GM23338 (cell line): ENCODE data around the gene TLNRD1. TPM values are rescaled to one million over a fixed set of nuclear protein-coding genes. Genes with fewer than 3 reads are reported as not detected.

Source experiments
- ATAC-seq: fragments of 200-7000 bp; cut with Tn5 transposase; 3 replicates; pipeline ENCODE4 v1.9.1; 2020
- DNase-seq: peaks from one replicate; pipeline ENCODE4 v3.0.0-alpha.2; 2015; ENCODE audit warnings: low spot score
- H2AFZ ChIP-seq: fragments of 200-600 bp; sonication (generic); 2 replicates; pipeline ENCODE4 v1.8.0; 2016; ENCODE audit warnings: antibody characterized with exemption, mild to moderate bottlenecking, moderate library complexity
- H3F3A ChIP-seq: fragments of 200-600 bp; sonication (generic); replicated peaks from 2 replicates; pipeline ENCODE4 v1.8.0; 2017; ENCODE audit warnings: antibody characterized with exemption, mixed run types, low read depth
- H3K27ac ChIP-seq: fragments of 200-600 bp; sonication (generic); 2 replicates; pipeline ENCODE4 v1.6.1; 2016; ENCODE audit warnings: low read depth
- H3K27me3 ChIP-seq: fragments of 200-600 bp; sonication (generic); 2 replicates; pipeline ENCODE4 v1.8.0; 2016; ENCODE audit warnings: mild to moderate bottlenecking, mixed run types, moderate library complexity; ENCODE audit not compliant: insufficient read depth
- H3K36me3 ChIP-seq: fragments of 200-600 bp; sonication (generic); 2 replicates; pipeline ENCODE4 v1.8.0; 2016; ENCODE audit warnings: mild to moderate bottlenecking; ENCODE audit not compliant: insufficient read depth
- H3K4me1 ChIP-seq: fragments of 200-600 bp; sonication (generic); 2 replicates; pipeline ENCODE4 v1.8.0; 2016; ENCODE audit warnings: mild to moderate bottlenecking, moderate library complexity; ENCODE audit not compliant: insufficient read depth
- H3K4me2 ChIP-seq: fragments of 200-600 bp; sonication (generic); 2 replicates; pipeline ENCODE4 v1.7.1; 2017; ENCODE audit warnings: mixed run types
- H3K4me3 ChIP-seq: fragments of 200-600 bp; sonication (generic); 2 replicates; pipeline ENCODE4 v1.6.1; 2016; ENCODE audit warnings: mixed run types
- H3K79me2 ChIP-seq: fragments of 200-600 bp; sonication (generic); replicated peaks from 2 replicates; pipeline ENCODE4 v1.8.0; 2017; ENCODE audit warnings: mild to moderate bottlenecking; ENCODE audit not compliant: insufficient read depth
- H3K9me2 ChIP-seq: fragments of 200-600 bp; sonication (generic); 2 replicates; pipeline ENCODE4 v1.8.0; 2017; ENCODE audit not compliant: insufficient read depth
- H4K20me1 ChIP-seq: fragments of 200-600 bp; sonication (generic); replicated peaks from 2 replicates; pipeline ENCODE4 v1.8.0; 2017; ENCODE audit warnings: mild to moderate bottlenecking; ENCODE audit not compliant: insufficient read depth
- H3K27ac Mint-ChIP-seq: 2 replicates; pipeline ENCODE4 v1.8.0; 2020; ENCODE audit warnings: inconsistent platforms, mild to moderate bottlenecking, moderate library complexity, mixed read lengths
- H3K27me3 Mint-ChIP-seq: 3 replicates; pipeline ENCODE4 v1.8.0; 2022; ENCODE audit warnings: low read depth, mild to moderate bottlenecking, moderate library complexity, mixed read lengths, inconsistent platforms; ENCODE audit not compliant: insufficient read depth, poor library complexity
- H3K36me3 Mint-ChIP-seq: 3 replicates; pipeline ENCODE4 v1.8.0; 2021; ENCODE audit warnings: low read depth, mild to moderate bottlenecking, inconsistent platforms, moderate library complexity, mixed read lengths
- H3K4me1 Mint-ChIP-seq: 3 replicates; pipeline ENCODE4 v1.8.0; 2020; ENCODE audit warnings: mild to moderate bottlenecking, inconsistent platforms, mixed read lengths
- H3K4me3 Mint-ChIP-seq: 3 replicates; pipeline ENCODE4 v1.8.0; 2021; ENCODE audit warnings: moderate library complexity, mild to moderate bottlenecking, inconsistent platforms, mixed read lengths
- H3K9me3 Mint-ChIP-seq: 3 replicates; pipeline ENCODE4 v1.8.0; 2020; ENCODE audit warnings: moderate library complexity, mild to moderate bottlenecking, inconsistent platforms, mixed read lengths
- CREB1 ChIP-seq: fragments of 250-450 bp; sonication (Bioruptor Pico); IDR thresholded peaks from 2 replicates; pipeline ENCODE4 v1.5.0; 2020; ENCODE audit warnings: low read depth, mild to moderate bottlenecking, moderate library complexity
- EZH2 ChIP-seq: fragments of 200-600 bp; sonication (generic); IDR thresholded peaks from one replicate; pipeline ENCODE4 v1.8.0; 2017; ENCODE audit warnings: antibody characterized with exemption, mild to moderate bottlenecking, low read depth; ENCODE audit not compliant: unreplicated experiment
- EZH2phosphoT487 ChIP-seq: fragments of 200-600 bp; sonication (generic); IDR thresholded peaks from one replicate; pipeline ENCODE4 v1.8.1; 2018; ENCODE audit warnings: antibody characterized with exemption; ENCODE audit not compliant: unreplicated experiment
- JUNB ChIP-seq: IDR thresholded peaks from one replicate; pipeline ENCODE4 v1.6.1; 2016; ENCODE audit warnings: antibody characterized with exemption; ENCODE audit not compliant: unreplicated experiment
- NANOG ChIP-seq: IDR thresholded peaks from 2 replicates; pipeline ENCODE4 v1.6.1; 2016; ENCODE audit warnings: antibody characterized with exemption, borderline replicate concordance
- ZNF114 ChIP-seq: fragments of 250-450 bp; sonication (Bioruptor Pico); IDR thresholded peaks from 2 replicates; pipeline ENCODE4 v1.5.0; 2020; ENCODE audit warnings: mild to moderate bottlenecking, moderate library complexity
- ZNF331 ChIP-seq: fragments of 250-450 bp; sonication (Bioruptor Pico); IDR thresholded peaks from 2 replicates; pipeline ENCODE4 v1.5.0; 2020; ENCODE audit warnings: low read depth, mild to moderate bottlenecking, moderate library complexity
- ZNF462 ChIP-seq: fragments of 250-450 bp; sonication (Bioruptor Pico); IDR thresholded peaks from 2 replicates; pipeline ENCODE4 v1.5.0; 2020; ENCODE audit warnings: mild to moderate bottlenecking, moderate library complexity
- polyA plus RNA-seq: library from polyadenylated mRNA; unstranded; fragments of >200 nt; fragmentation: Nextera tagmentation; extraction: Ambion mirVana; gene quantifications from 2 replicates; pipeline ENCODE4 v1.2.1, GENCODE V29; 2016
- total RNA-seq: library from RNA; depleted of rRNA; stranded (reverse); fragments of >200 nt; shearing (Covaris generic); gene quantifications from 2 replicates; pipeline ENCODE4 v1.2.3, GENCODE V29; 2014
- TF ChIP-seq, protein P1 (sequence below): IDR thresholded peaks from 2 replicates; pipeline ENCODE4 v1.6.1; 2016; ENCODE audit warnings: antibody characterized with exemption
- TF ChIP-seq, protein P2 (sequence below), 2 experiments: fragments of 200-600 bp in 1 of 2; sonication (generic) in 1 of 2; conservative IDR thresholded peaks; 2 replicates each; pipeline versions ENCODE4 v1.5.1 to v1.6.1; 2016 to 2017; ENCODE audit warnings: antibody characterized with exemption in 2 of 2, low read depth in 2 of 2, mild to moderate bottlenecking in 2 of 2, moderate library complexity in 1 of 2
- TF ChIP-seq, protein P3 (sequence below): IDR thresholded peaks from one replicate; pipeline ENCODE4 v1.6.1; 2018; ENCODE audit warnings: antibody characterized with exemption; ENCODE audit not compliant: unreplicated experiment

The TLNRD1 gene
- total and polyA plus RNA-seq, 2 experiments from 2014 or later = 6.7 to 27.3 TPM

DNA sequence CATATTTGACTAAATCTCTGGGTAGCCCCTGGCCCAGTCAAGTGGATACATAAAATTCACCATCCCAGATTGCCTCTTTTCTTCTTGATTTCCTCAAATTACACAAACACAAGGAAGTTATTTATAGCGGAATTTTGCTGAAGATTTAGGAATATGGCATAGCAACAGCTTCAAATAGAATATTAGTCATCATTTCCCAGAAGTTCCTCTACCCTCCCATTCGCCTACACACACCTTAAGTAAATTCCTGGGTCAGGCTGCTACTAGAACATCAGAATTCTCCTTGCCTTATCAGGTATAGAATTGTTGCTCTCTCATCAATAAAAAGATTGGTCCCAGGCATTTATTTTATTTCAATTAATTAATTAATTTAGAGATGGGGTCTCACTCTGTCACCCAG is 42.7 kb upstream of the TLNRD1 start (continued):
- no peak for TF ChIP-seq ZNF462 (CRISPR knock-in tag)

- H3K9me2 ChIP-seq = no peaks in the 10 kb centered on the region
- H3K27me3 ChIP-seq = no peaks in the 10 kb centered on the region
- H3K4me3 ChIP-seq = no peak overlapping the region
- H4K20me1 ChIP-seq = no peaks in the 10 kb centered on the region; the same call in 1 of the 2 replicates
- peaks cover 11% of the 10 kb centered on the region for H3K4me1 ChIP-seq
- H3K79me2 ChIP-seq = peaks cover 3% of the 10 kb centered on the region; the same call in 1 of the 2 replicates
- ATAC-seq (no peak), DNase-seq (no peak)
- Mint-ChIP-seq H3K4me1 (peaks cover 28% of the 10 kb centered on the region), H3K27me3 (peaks cover 10% of the 10 kb centered on the region), H3K4me3 (no peak overlapping the region), H3K27ac (no peak overlapping the region), H3K36me3 (peaks cover 27% of the 10 kb centered on the region), H3K9me3 (peaks cover 2% of the 10 kb centered on the region; the same call in 2 of the 3 replicates)
- H3K27ac ChIP-seq = no peak overlapping the region
- no peaks in the 10 kb centered on the region for H3F3A ChIP-seq
- no peak overlapping the region for H3K4me2 ChIP-seq
- H3K36me3 ChIP-seq = no peaks in the 10 kb centered on the region; the same call in 1 of the 2 replicates
- no peak overlapping the region for H2AFZ ChIP-seq
- TF ChIP-seq EZH2 (no peak), ZNF331 (CRISPR knock-in tag) (no peak), ZNF114 (CRISPR knock-in tag) (no peak), CREB1 (no peak), JUNB (no peak), EZH2phosphoT487 (no peak), NANOG (no peak)
- TF ChIP-seq, protein P1, sequence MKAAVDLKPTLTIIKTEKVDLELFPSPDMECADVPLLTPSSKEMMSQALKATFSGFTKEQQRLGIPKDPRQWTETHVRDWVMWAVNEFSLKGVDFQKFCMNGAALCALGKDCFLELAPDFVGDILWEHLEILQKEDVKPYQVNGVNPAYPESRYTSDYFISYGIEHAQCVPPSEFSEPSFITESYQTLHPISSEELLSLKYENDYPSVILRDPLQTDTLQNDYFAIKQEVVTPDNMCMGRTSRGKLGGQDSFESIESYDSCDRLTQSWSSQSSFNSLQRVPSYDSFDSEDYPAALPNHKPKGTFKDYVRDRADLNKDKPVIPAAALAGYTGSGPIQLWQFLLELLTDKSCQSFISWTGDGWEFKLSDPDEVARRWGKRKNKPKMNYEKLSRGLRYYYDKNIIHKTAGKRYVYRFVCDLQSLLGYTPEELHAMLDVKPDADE = no peak
- TF ChIP-seq, protein P2, sequence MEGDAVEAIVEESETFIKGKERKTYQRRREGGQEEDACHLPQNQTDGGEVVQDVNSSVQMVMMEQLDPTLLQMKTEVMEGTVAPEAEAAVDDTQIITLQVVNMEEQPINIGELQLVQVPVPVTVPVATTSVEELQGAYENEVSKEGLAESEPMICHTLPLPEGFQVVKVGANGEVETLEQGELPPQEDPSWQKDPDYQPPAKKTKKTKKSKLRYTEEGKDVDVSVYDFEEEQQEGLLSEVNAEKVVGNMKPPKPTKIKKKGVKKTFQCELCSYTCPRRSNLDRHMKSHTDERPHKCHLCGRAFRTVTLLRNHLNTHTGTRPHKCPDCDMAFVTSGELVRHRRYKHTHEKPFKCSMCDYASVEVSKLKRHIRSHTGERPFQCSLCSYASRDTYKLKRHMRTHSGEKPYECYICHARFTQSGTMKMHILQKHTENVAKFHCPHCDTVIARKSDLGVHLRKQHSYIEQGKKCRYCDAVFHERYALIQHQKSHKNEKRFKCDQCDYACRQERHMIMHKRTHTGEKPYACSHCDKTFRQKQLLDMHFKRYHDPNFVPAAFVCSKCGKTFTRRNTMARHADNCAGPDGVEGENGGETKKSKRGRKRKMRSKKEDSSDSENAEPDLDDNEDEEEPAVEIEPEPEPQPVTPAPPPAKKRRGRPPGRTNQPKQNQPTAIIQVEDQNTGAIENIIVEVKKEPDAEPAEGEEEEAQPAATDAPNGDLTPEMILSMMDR (conservative IDR thresholded peaks at IDR 0.05; ENCODE audit: low read depth in 2 of 2) = no peak
- TF ChIP-seq, protein P3, sequence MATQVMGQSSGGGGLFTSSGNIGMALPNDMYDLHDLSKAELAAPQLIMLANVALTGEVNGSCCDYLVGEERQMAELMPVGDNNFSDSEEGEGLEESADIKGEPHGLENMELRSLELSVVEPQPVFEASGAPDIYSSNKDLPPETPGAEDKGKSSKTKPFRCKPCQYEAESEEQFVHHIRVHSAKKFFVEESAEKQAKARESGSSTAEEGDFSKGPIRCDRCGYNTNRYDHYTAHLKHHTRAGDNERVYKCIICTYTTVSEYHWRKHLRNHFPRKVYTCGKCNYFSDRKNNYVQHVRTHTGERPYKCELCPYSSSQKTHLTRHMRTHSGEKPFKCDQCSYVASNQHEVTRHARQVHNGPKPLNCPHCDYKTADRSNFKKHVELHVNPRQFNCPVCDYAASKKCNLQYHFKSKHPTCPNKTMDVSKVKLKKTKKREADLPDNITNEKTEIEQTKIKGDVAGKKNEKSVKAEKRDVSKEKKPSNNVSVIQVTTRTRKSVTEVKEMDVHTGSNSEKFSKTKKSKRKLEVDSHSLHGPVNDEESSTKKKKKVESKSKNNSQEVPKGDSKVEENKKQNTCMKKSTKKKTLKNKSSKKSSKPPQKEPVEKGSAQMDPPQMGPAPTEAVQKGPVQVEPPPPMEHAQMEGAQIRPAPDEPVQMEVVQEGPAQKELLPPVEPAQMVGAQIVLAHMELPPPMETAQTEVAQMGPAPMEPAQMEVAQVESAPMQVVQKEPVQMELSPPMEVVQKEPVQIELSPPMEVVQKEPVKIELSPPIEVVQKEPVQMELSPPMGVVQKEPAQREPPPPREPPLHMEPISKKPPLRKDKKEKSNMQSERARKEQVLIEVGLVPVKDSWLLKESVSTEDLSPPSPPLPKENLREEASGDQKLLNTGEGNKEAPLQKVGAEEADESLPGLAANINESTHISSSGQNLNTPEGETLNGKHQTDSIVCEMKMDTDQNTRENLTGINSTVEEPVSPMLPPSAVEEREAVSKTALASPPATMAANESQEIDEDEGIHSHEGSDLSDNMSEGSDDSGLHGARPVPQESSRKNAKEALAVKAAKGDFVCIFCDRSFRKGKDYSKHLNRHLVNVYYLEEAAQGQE = no peak
Measured at GRCh38 chr15:80958818-80959495, 41.8 kb upstream of the TLNRD1 start.
